CD4-positive, alpha-beta T cell treated with Interleukin-15 for 4 hours (primary cell): ENCODE data around the gene LSP1.
"Not testable (repeated sequence)": the region's sequence is repeated elsewhere in the genome, so short reads cannot be mapped to it uniquely, and the experiment has no call there.

ENCODE experiments used
- DNase-seq: peaks from one replicate; pipeline ENCODE4 v3.0.0-alpha.2; 2020; ENCODE audit warnings: low spot score

Gene LSP1

GRCh38 chr11:1852877-1853276 is at the start of gene LSP1:
Gene LSP1 (plus strand): TSS chr11:1853084. CDS start chr11:1853145, 61 bp downstream.
- peak; percentile 87 for DNase-seq

GRCh38 chr11:1803246-1803645 is 49.6 kb upstream of the LSP1 start:
- no peak for DNase-seq

GRCh38 chr11:1803835-1804519 is 48.9 kb upstream of the LSP1 start:
- DNase-seq, result not testable (repeated sequence)

GRCh38 chr11:1805525-1805924 is 47.4 kb upstream of the LSP1 start:
- no peak for DNase-seq

GRCh38 chr11:1807264-1807995 is 45.5 kb upstream of the LSP1 start:
- no peak for DNase-seq

- DNase-seq, result no peak
Measured at GRCh38 chr11:1810761-1811160, 42.1 kb upstream of the LSP1 start.

GRCh38 chr11:1812274-1812673 is 40.6 kb upstream of the LSP1 start:
- DNase-seq, result no peak

- DNase-seq, result no peak
Measured at GRCh38 chr11:1812801-1813200, 40.1 kb upstream of the LSP1 start.

GRCh38 chr11:1813356-1813755 is 39.5 kb upstream of the LSP1 start:
- DNase-seq, result not testable (repeated sequence)

- no peak for DNase-seq
Measured at GRCh38 chr11:1814691-1815090, 38.2 kb upstream of the LSP1 start.

- DNase-seq, result no peak
Measured at GRCh38 chr11:1815311-1815710, 37.6 kb upstream of the LSP1 start.

- DNase-seq, result no peak
Measured at GRCh38 chr11:1815751-1816150, 37.1 kb upstream of the LSP1 start.

- DNase-seq, result no peak
Measured at GRCh38 chr11:1817000-1817399, 35.9 kb upstream of the LSP1 start.

- DNase-seq, result no peak
Measured at GRCh38 chr11:1817511-1817910, 35.4 kb upstream of the LSP1 start.

- no peak for DNase-seq
Measured at GRCh38 chr11:1819074-1819473, 33.8 kb upstream of the LSP1 start.

- no peak for DNase-seq
Measured at GRCh38 chr11:1820463-1821325, 32.2 kb upstream of the LSP1 start.

GRCh38 chr11:1821562-1821961 is 31.3 kb upstream of the LSP1 start:
- no peak for DNase-seq

- no peak for DNase-seq
Measured at GRCh38 chr11:1822648-1823375, 30.1 kb upstream of the LSP1 start.

GRCh38 chr11:1823376-1824220 is 29.3 kb upstream of the LSP1 start:
- DNase-seq, result no peak

GRCh38 chr11:1824221-1825038 is 28.5 kb upstream of the LSP1 start:
- no peak for DNase-seq
